Right atrium auricular region (tissue), 2 donors: Measurements from ENCODE around the gene RBM38. TPM values are rescaled to one million over a fixed set of nuclear protein-coding genes. Genes with fewer than 3 reads are reported as not detected.

Experiments
- DNase-seq: peaks from one replicate; pipeline ENCODE4 v3.0.0-alpha.2; 2019; ENCODE audit warnings: low spot score
- H3K27ac ChIP-seq, 2 donors: fragments of 200-600 bp; sonication (generic); 1 replicate in 1 of 2; 2 replicates in 1 of 2; pipeline ENCODE4 v1.5.1; 2016 to 2019
- H3K27me3 ChIP-seq, 2 donors: fragments of 200-600 bp; sonication (generic); one replicate each; pipeline versions ENCODE4 v1.5.1 to v1.6.0; 2017 to 2019
- H3K36me3 ChIP-seq: fragments of 200-600 bp; sonication (generic); one replicate; pipeline ENCODE4 v1.5.1; 2016
- H3K4me1 ChIP-seq, 2 donors: fragments of 200-600 bp; sonication (generic); one replicate each; pipeline versions ENCODE4 v1.5.1 to v1.6.0; 2017 to 2019
- H3K4me3 ChIP-seq, 2 donors: fragments of 200-600 bp; sonication (generic); 1 replicate in 1 of 2; 2 replicates in 1 of 2; pipeline ENCODE4 v1.5.1; 2017 to 2019; ENCODE audit warnings: mild to moderate bottlenecking in 1 of 2, moderate library complexity in 1 of 2
- H3K9me3 ChIP-seq, 2 donors: fragments of 200-600 bp; sonication (generic); one replicate each; pipeline ENCODE4 v1.5.1; 2019
- CTCF ChIP-seq, 2 donors: fragments of 200-600 bp; sonication (generic); IDR thresholded peaks; one replicate each; pipeline ENCODE4 v1.5.1; 2019; ENCODE audit warnings: antibody characterized with exemption in 2 of 2
- total RNA-seq, 2 donors: library from RNA; depleted of rRNA; stranded (reverse); fragments of >200 nt; gene quantifications; one replicate each; pipeline ENCODE4 v1.1.0, GENCODE V29; 2016

Gene RBM38
- total RNA-seq, 2 donors from 2014 or later = 127 to 151 TPM

- peak overlapping the region; percentile 91 to 92 for H3K27ac ChIP-seq
- H3K4me3 ChIP-seq = no peak overlapping the region
- H3K4me1 ChIP-seq = peaks cover 0 to 76% of the 10 kb centered on the region in 2 donors
- no peak for DNase-seq
- no peaks in the 10 kb centered on the region for H3K9me3 ChIP-seq
- H3K36me3 ChIP-seq = no peaks in the 10 kb centered on the region
- no peak for TF ChIP-seq CTCF (IDR thresholded peaks at IDR 0.05)
- no peaks in the 10 kb centered on the region for H3K27me3 ChIP-seq
Observed at GRCh38 chr20:57435498-57436222, 44.5 kb downstream of the RBM38 start.

DNA sequence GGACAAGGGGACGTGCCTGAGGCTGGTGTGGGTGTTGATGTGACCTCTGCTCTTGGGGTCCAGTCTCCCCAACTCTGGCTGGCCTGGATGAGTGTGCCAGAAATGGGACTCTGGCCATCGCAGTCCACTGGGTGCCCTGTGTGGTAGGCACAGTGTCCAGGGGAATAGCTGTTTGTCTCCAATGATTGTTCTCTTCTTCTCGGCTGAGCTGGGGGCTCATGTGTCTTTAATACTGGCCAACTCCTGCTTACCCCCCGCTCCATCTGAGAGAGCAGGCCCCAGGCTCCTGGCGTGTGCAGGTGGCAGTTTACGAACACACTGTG is 45.0 kb downstream of the RBM38 start:
- Histone ChIP-seq H3K9me3 (no peaks in the 10 kb centered on the region), H3K4me3 (no peak overlapping the region), H3K27me3 (no peaks in the 10 kb centered on the region), H3K4me1 (peaks cover 0 to 81% of the 10 kb centered on the region in 2 donors), H3K36me3 (no peaks in the 10 kb centered on the region), H3K27ac (peak overlapping the region; percentile 91 to 92)
- DNase-seq = no peak
- no peak for TF ChIP-seq CTCF (IDR thresholded peaks at IDR 0.05)

GRCh38 chr20:57437267-57437666 is 46.1 kb downstream of the RBM38 start:
- no peak for DNase-seq
- Histone ChIP-seq H3K36me3 (no peaks in the 10 kb centered on the region), H3K4me3 (no peak overlapping the region), H3K4me1 (peaks cover 0 to 90% of the 10 kb centered on the region in 2 donors), H3K27me3 (no peaks in the 10 kb centered on the region), H3K9me3 (no peaks in the 10 kb centered on the region), H3K27ac (peak overlapping the region; percentile 91 to 92)
- TF ChIP-seq CTCF (IDR thresholded peaks at IDR 0.05) = no peak

DNA sequence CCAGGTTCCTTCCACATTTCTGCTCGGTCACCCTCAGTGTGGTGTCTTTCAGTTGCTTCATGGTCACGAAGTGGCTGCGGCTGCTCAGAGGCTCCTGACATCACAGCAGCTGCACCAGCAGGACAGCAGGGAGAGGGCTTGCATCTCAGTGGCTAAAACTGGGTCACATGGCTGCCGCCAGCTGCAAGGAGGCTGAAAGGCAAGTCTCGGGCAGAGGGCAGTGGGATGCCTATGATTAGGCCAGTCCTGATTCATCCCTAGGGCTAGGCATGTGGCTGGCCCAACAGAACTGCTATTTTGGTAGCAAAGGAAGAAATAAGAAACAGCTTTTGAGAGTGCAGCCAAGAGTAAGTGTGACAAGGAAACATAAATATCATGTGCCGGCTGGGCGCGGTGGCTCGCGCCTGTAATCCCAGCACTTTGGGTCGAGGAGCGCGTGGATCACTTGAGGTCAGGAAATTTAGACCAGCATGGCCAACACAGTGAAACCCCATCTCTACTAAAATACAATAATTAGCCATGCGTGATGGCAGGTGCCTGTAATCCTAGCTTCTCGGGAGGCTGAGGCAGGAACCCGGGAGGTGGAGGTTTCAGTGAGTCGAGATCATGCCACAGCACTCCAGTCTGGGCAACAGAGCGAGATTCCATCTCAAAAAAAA is 46.6 kb downstream of the RBM38 start:
- peaks cover 0 to 90% of the 10 kb centered on the region in 2 donors for H3K4me1 ChIP-seq
- H3K27ac ChIP-seq = peak overlapping the region; percentile 91 to 92
- no peak for DNase-seq
- no peak overlapping the region for H3K4me3 ChIP-seq
- H3K36me3 ChIP-seq = no peaks in the 10 kb centered on the region
- no peaks in the 10 kb centered on the region for H3K9me3 ChIP-seq
- H3K27me3 ChIP-seq = no peaks in the 10 kb centered on the region
- no peak for TF ChIP-seq CTCF (IDR thresholded peaks at IDR 0.05)

DNA sequence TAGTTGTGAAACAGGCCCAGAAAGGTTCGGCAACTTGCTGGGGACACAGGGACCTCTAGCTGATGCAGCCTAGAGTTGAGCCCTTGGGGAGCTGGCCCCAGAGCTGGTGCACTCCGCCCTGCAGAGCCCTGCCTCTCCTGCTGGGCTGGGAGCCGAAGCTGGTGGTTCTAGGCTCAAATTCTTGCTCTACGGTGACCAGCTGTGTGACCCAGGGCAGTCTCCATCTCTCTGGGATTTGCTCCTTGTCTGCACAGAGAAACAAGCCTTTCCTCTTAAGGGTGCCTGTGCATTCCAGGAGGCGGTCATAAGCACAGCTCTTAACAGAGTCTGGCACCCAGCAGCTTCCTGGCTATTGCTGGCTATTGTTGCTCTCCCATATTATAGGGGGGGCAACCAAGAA is 47.4 kb downstream of the RBM38 start:
- no peak for TF ChIP-seq CTCF (IDR thresholded peaks at IDR 0.05)
- H3K9me3 ChIP-seq = no peaks in the 10 kb centered on the region
- H3K27me3 ChIP-seq = no peaks in the 10 kb centered on the region
- H3K27ac ChIP-seq = peak overlapping the region; percentile 91 to 92
- no peak for DNase-seq
- H3K4me3 ChIP-seq = no peak overlapping the region
- H3K36me3 ChIP-seq = no peaks in the 10 kb centered on the region
- peaks cover 0 to 84% of the 10 kb centered on the region in 2 donors for H3K4me1 ChIP-seq
